ENCODE measurements around the gene RSPH6A.

DNA sequence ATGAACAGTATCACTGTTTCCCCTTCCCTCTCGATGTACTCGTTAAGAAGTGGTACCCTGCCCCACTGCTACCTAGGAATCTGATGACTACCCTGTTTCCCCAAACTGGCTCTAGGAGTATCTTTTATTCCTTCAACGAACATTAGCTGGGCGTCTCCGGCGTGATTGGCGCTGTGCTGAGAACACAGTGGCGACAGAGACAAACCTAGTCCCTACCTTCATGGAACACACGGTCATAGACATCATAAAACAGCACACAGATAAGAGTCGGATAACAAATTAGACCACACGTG lies 47.1 kb upstream of the RSPH6A start:
- peak; percentile 54 for TF ChIP-seq POLR2AphosphoS5 (IDR thresholded peaks at IDR 0.05)
- TF ChIP-seq CTCF (IDR thresholded peaks at IDR 0.05): peak in 1 of 4 experiments; percentile 12

Measured in prostate gland (tissue), 2 donors.